ENCODE results near the gene APC.

GRCh38 chr5:112697322-112697721 is 40.4 kb upstream of the APC start:
- no peak for TF ChIP-seq CTCF (conservative IDR thresholded peaks at IDR 0.05 in 1 of 2, IDR thresholded peaks at IDR 0.05 in 1 of 2; ENCODE audit: extremely low read depth in 1 of 2, insufficient read depth in 1 of 2, low read depth in 1 of 2, low read length in 2 of 2)
- TF ChIP-seq EZH2 (IDR thresholded peaks at IDR 0.05; ENCODE audit: borderline replicate concordance, low read length), result no peak
